Left ventricle myocardium inferior (tissue), 1 donor: ENCODE measurements around the gene CORO2B. TPM values are rescaled to one million over a fixed set of nuclear protein-coding genes. Genes with fewer than 3 reads are reported as not detected.

ENCODE experiments used
- DNase-seq: peaks from one replicate; pipeline ENCODE4 v3.0.0-alpha.2; 2020
- H3K27ac ChIP-seq: fragments of 200-600 bp; replicated peaks from 2 replicates; pipeline ENCODE4 v1.8.0; 2021
- H3K27me3 ChIP-seq: fragments of 200-600 bp; 2 replicates; pipeline ENCODE4 v1.8.0; 2021; ENCODE audit warnings: low read depth
- H3K36me3 ChIP-seq: fragments of 200-600 bp; 2 replicates; pipeline ENCODE4 v1.8.0; 2021
- H3K4me1 ChIP-seq: fragments of 200-600 bp; 2 replicates; pipeline ENCODE4 v1.8.0; 2021
- H3K4me3 ChIP-seq: fragments of 200-600 bp; 2 replicates; pipeline ENCODE4 v1.8.0; 2021; ENCODE audit warnings: mild to moderate bottlenecking, moderate library complexity
- H3K9me3 ChIP-seq: fragments of 200-600 bp; replicated peaks from 2 replicates; pipeline ENCODE4 v1.8.0; 2021
- intact Hi-C: fragments of 100-400 bp; cut with micrococcal nuclease; formaldehyde crosslinking; loops from one replicate; pipeline ENCODE4 v1.11.0; 2022
- total RNA-seq: library from RNA; stranded (reverse); fragmentation: NEBNext Ultra II Directional; extraction: Animal tissue kit (Norgen Biotek cat#: 25700); gene quantifications from one replicate; pipeline ENCODE4 v1.2.1, GENCODE V29; 2021
- TF ChIP-seq, protein P1 (sequence below): fragments of 200-600 bp; IDR thresholded peaks from 2 replicates; pipeline ENCODE4 v1.8.0; 2021; ENCODE audit warnings: antibody characterized with exemption, mild to moderate bottlenecking, borderline replicate concordance
- donor health status: DM: no; HTN: yes; CAD: no; lungs with severe emphysema.

The CORO2B gene
- total RNA-seq, 1 donor from 2014 or later: 5.0 TPM

DNA sequence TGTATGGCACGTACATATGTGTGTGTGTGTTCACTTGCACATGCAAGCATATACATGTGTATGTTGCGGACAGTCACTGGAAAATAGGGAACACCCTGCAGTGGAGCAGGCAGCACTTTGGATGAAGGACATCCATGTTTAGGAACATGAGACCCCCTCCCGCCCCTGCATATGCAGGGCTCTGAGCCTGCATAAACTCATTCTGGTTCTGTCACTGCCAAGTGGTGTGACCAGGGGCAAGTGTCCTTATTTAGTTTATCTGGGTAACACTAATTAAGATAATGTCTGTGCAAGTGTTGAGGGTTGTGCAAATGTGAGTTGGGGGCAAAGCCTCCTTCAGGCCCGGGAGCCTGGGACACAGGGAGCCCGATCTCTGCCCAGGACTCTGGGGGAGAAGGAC, 105.7 kb downstream of the CORO2B start:
- Histone ChIP-seq H3K27me3 (no peaks in the 10 kb centered on the region), H3K9me3 (no peaks in the 10 kb centered on the region), H3K4me1 (peaks cover 11% of the 10 kb centered on the region), H3K4me3 (no peak overlapping the region), H3K36me3 (no peaks in the 10 kb centered on the region), H3K27ac (no peak overlapping the region)
- no peak for DNase-seq
- intact Hi-C loops: no loop called here
- TF ChIP-seq, protein P1, sequence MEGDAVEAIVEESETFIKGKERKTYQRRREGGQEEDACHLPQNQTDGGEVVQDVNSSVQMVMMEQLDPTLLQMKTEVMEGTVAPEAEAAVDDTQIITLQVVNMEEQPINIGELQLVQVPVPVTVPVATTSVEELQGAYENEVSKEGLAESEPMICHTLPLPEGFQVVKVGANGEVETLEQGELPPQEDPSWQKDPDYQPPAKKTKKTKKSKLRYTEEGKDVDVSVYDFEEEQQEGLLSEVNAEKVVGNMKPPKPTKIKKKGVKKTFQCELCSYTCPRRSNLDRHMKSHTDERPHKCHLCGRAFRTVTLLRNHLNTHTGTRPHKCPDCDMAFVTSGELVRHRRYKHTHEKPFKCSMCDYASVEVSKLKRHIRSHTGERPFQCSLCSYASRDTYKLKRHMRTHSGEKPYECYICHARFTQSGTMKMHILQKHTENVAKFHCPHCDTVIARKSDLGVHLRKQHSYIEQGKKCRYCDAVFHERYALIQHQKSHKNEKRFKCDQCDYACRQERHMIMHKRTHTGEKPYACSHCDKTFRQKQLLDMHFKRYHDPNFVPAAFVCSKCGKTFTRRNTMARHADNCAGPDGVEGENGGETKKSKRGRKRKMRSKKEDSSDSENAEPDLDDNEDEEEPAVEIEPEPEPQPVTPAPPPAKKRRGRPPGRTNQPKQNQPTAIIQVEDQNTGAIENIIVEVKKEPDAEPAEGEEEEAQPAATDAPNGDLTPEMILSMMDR: no peak

DNA sequence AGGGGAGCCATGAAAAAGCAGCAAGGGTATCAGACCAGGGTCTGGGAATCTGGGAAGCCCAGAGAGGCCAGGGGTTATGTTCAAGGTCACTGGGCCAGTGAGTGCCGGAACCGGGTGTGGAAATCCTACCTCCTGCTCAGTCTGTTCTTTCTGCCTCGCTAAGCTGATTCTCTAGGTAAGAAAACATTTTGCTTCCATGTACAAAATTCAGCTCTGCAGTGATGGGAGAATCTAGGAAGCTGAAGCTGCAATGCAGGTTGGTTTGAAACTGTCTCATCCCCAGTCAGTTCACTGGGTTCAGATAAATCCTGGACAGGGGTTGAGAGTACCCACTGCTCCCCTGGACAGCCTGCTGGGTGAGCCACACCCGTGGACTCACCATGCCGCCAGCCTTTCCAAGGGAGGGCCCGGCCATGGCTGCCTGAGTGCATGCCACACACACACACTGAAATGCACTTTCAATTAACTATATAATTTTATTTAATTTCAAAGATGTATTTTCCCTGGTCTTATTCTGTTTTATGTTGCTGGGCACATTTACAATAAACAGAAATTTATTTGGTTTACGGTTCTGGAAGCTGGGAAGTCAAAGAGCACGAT, 108.4 kb downstream of the CORO2B start:
- intact Hi-C loops: no loop called here
- Histone ChIP-seq H3K27ac (no peak overlapping the region), H3K27me3 (no peaks in the 10 kb centered on the region), H3K9me3 (no peaks in the 10 kb centered on the region), H3K36me3 (no peaks in the 10 kb centered on the region), H3K4me3 (no peak overlapping the region), H3K4me1 (peaks cover 15% of the 10 kb centered on the region)
- DNase-seq: no peak
- TF ChIP-seq, protein P1: no peak

DNA sequence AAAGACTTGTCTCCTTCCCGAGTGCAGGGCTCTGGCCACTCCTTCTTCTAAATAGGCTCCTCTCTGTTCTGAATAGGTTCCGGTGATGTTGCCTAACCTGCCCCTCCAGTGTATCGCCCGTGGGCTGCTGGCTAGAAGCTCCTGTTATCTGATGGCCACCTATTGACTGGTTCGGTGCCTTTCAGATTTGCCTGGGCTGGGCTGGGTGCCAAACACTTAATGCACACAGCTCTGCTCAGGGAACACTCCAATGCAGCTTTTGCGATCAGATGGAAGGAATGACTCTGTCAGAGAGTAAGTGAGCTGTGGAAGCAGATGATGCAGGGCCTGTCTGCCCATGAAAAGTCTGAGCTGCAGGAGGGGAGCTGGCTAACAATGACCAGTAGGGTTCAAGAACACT, 112.9 kb downstream of the CORO2B start:
- TF ChIP-seq, protein P1: no peak
- peaks cover 14% of the 10 kb centered on the region for H3K4me1 ChIP-seq
- H3K36me3 ChIP-seq: no peaks in the 10 kb centered on the region
- intact Hi-C loops: no loop called here
- H3K9me3 ChIP-seq: no peaks in the 10 kb centered on the region
- no peak for DNase-seq
- H3K4me3 ChIP-seq: no peak overlapping the region
- H3K27ac ChIP-seq: no peak overlapping the region
- H3K27me3 ChIP-seq: no peaks in the 10 kb centered on the region

DNA sequence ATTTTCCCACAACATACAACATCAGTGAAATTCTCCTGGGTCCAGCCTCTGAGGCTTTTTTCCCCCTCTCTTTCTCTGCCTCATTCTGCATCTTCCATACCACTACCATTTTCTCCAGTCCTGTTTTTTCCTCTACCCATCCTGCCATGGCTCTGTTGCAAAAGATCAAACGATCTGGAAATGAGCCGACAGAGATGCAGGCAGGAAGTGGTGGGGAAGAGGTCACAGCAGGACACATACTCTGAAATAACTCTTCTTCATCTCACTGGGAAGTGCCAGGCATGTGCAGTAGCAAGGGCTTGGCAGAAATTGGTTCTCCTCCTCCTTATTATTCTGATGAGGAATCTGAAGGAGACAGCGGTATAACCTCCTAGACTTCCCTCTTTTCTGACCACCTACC, 114.3 kb downstream of the CORO2B start:
- DNase-seq: no peak
- peaks cover 14% of the 10 kb centered on the region for H3K4me1 ChIP-seq

DNA sequence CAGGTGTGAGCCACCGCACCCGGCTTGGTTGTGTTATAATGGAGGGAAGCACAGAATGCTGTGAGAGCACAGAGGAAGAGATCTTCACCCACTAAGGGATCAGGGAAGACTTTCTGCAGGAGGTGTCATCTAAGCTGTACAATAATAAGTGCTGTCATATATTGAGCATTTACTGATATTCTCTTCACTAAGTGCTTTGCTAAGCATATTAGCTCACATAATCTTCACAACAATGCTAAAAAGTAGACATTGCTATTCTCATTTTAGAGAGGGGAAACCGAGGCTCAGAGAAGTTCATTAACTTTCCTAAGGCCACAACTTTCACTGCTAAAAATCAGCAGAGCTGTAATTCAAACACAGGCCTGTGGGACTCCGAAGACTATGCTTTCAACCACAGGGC, 115.3 kb downstream of the CORO2B start:
- no peaks in the 10 kb centered on the region for H3K9me3 ChIP-seq
- TF ChIP-seq, protein P1: no peak
- H3K27me3 ChIP-seq: no peaks in the 10 kb centered on the region
- H3K4me1 ChIP-seq: peaks cover 22% of the 10 kb centered on the region
- H3K4me3 ChIP-seq: no peak overlapping the region
- H3K27ac ChIP-seq: no peak overlapping the region
- H3K36me3 ChIP-seq: no peaks in the 10 kb centered on the region
- no peak for DNase-seq
- intact Hi-C loops: no loop called here

More for the DNA sequence above, 114.3 kb downstream of the CORO2B start:
- Histone ChIP-seq H3K9me3 (no peaks in the 10 kb centered on the region), H3K27ac (no peak overlapping the region), H3K27me3 (no peaks in the 10 kb centered on the region), H3K4me3 (no peak overlapping the region), H3K36me3 (no peaks in the 10 kb centered on the region)
- intact Hi-C loops: no loop called here
- TF ChIP-seq, protein P1: no peak
